ENCODE results near the gene TGM4.
"Not testable (repeated sequence)": the region's sequence is repeated elsewhere in the genome, so short reads cannot be mapped to it uniquely, and the experiment has no call there.

TGM4 gene

GRCh38 chr3:44874308-44874707 is at the start of gene TGM4:
TGM4 (plus strand) TSS chr3:44874608; CDS start chr3:44874679, 71 bp downstream.
- no peak for DNase-seq

GRCh38 chr3:44825264-44825925 is 49.0 kb upstream of the TGM4 start:
- DNase-seq, result no peak

GRCh38 chr3:44827196-44827595 is 47.2 kb upstream of the TGM4 start:
- no peak for DNase-seq

- no peak for DNase-seq
Observed at GRCh38 chr3:44831232-44831631, 43.2 kb upstream of the TGM4 start.

GRCh38 chr3:44832032-44832431 is 42.4 kb upstream of the TGM4 start:
- DNase-seq, result no peak

- DNase-seq, result no peak
Observed at GRCh38 chr3:44832965-44833364, 41.4 kb upstream of the TGM4 start.

- DNase-seq, result no peak
Observed at GRCh38 chr3:44833394-44833793, 41.0 kb upstream of the TGM4 start.

GRCh38 chr3:44835684-44836083 is 38.7 kb upstream of the TGM4 start:
- DNase-seq, result no peak

GRCh38 chr3:44842376-44842775 is 32.0 kb upstream of the TGM4 start:
- no peak for DNase-seq

- DNase-seq, result no peak
Observed at GRCh38 chr3:44845528-44846520, 28.6 kb upstream of the TGM4 start.

GRCh38 chr3:44848634-44849033 is 25.8 kb upstream of the TGM4 start:
- DNase-seq, result no peak

GRCh38 chr3:44856663-44857062 is 17.7 kb upstream of the TGM4 start:
- not testable (repeated sequence) for DNase-seq

- DNase-seq, result no peak
Observed at GRCh38 chr3:44860117-44860516, 14.3 kb upstream of the TGM4 start.

- DNase-seq, result peak; percentile 76
Observed at GRCh38 chr3:44861412-44862225, 12.8 kb upstream of the TGM4 start, which contains the start of gene TMEM42. TMEM42 (plus strand) TSS chr3:44861912; CDS start chr3:44861925, 13 bp downstream.

- peak; percentile 1 for DNase-seq
Observed at GRCh38 chr3:44862226-44862637, 12.2 kb upstream of the TGM4 start.

- DNase-seq, result peak; percentile 16
Observed at GRCh38 chr3:44865272-44866035, 9.0 kb upstream of the TGM4 start.

GRCh38 chr3:44867421-44868111 is 6.8 kb upstream of the TGM4 start:
- DNase-seq, result no peak

GRCh38 chr3:44870375-44871061 is 3.9 kb upstream of the TGM4 start:
- peak; percentile 48 for DNase-seq

GRCh38 chr3:44875596-44875995 is 1.2 kb downstream of the TGM4 start:
- DNase-seq, result no peak

- DNase-seq, result no peak
Observed at GRCh38 chr3:44877333-44877732, 2.9 kb downstream of the TGM4 start.

- DNase-seq, result no peak
Observed at GRCh38 chr3:44880284-44880683, 5.9 kb downstream of the TGM4 start.

All from NCI-H1105 treated with DMSO at 0.1 percent for 48 hours (cell line).